COLO668 (cell line): Measurements from ENCODE around the gene CHST6.
"Not testable (repeated sequence)": the region's sequence is repeated elsewhere in the genome, so short reads cannot be mapped to it uniquely, and the experiment has no call there.

Source experiments
- DNase-seq: peaks from one replicate; lab custom pipeline; 2025; ENCODE audit not compliant: unreplicated experiment; lab: John Stamatoyannopoulos, UW

CHST6 gene

GRCh38 chr16:75477680-75478473, 17.4 kb downstream of the CHST6 start:
- DNase-seq, result no peak

- no peak for DNase-seq
These were observed 18.4 kb downstream of the CHST6 start for GRCh38 chr16:75476817-75477216.

GRCh38 chr16:75475420-75475847, 19.8 kb downstream of the CHST6 start:
- no peak for DNase-seq

GRCh38 chr16:75472908-75473877, 22.0 kb downstream of the CHST6 start:
- DNase-seq, result no peak

- peak; percentile 45 for DNase-seq
These were observed 23.3 kb downstream of the CHST6 start for GRCh38 chr16:75471723-75472633.

- DNase-seq, result no peak
These were observed 28.5 kb downstream of the CHST6 start for GRCh38 chr16:75466760-75467159.

- DNase-seq, result peak; percentile 98
These were observed 30.9 kb downstream of the CHST6 start, which contains the start of gene TMEM170A for GRCh38 chr16:75464122-75464918. Gene TMEM170A, minus strand, starts transcription at chr16:75464689. Its CDS starts 89 bp downstream, at chr16:75464600.

GRCh38 chr16:75463389-75464121, 31.7 kb downstream of the CHST6 start:
- DNase-seq, result peak; percentile 56

GRCh38 chr16:75462806-75463205, 32.4 kb downstream of the CHST6 start:
- DNase-seq, result no peak

- DNase-seq, result peak; percentile 6
These were observed 33.7 kb downstream of the CHST6 start for GRCh38 chr16:75461575-75461974.

- no peak for DNase-seq
These were observed 34.8 kb downstream of the CHST6 start for GRCh38 chr16:75460446-75460845.

GRCh38 chr16:75459691-75460090, 35.5 kb downstream of the CHST6 start:
- DNase-seq, result no peak

- no peak for DNase-seq
These were observed 36.8 kb downstream of the CHST6 start for GRCh38 chr16:75458439-75458838.

GRCh38 chr16:75458029-75458428, 37.2 kb downstream of the CHST6 start:
- no peak for DNase-seq

- DNase-seq, result no peak
These were observed 37.7 kb downstream of the CHST6 start for GRCh38 chr16:75457485-75458021.

- no peak for DNase-seq
These were observed 38.3 kb downstream of the CHST6 start for GRCh38 chr16:75456971-75457370.

- DNase-seq, result not testable (repeated sequence)
These were observed 38.8 kb downstream of the CHST6 start for GRCh38 chr16:75456486-75456885.

- no peak for DNase-seq
These were observed 39.6 kb downstream of the CHST6 start for GRCh38 chr16:75455677-75456076.
